AG04450 (cell line): ENCODE data around the gene SLC16A3. TPM values are rescaled to one million over a fixed set of nuclear protein-coding genes. Genes with fewer than 3 reads are reported as not detected.
A peak's percentile ranks its signal among the peaks of the same experiment; 100 is the strongest.

Experiments
- CTCF ChIA-PET: fragments of 300-600, 350-600 bp; formaldehyde crosslinking; extraction: SDS; loops from one replicate; lab custom pipeline; 2022; ENCODE audit warnings: antibody characterized with exemption, inconsistent platforms; lab: Charles Lee
- POLR2A ChIA-PET: fragments of 350-600 bp; formaldehyde crosslinking; extraction: SDS; loops from one replicate; lab custom pipeline; 2021; ENCODE audit warnings: antibody characterized with exemption, inconsistent platforms; lab: Yijun Ruan, JAX
- DNase-seq: peaks from one replicate; pipeline ENCODE4 v3.0.0-alpha.2; 2011; ENCODE audit warnings: low read depth, low spot score
- H3K27ac ChIP-seq: one replicate; pipeline ENCODE4 v1.5.1; 2012; ENCODE audit warnings: low read depth, low read length, control low read depth
- H3K27me3 ChIP-seq: one replicate; pipeline ENCODE4 v1.6.0; 2012; ENCODE audit warnings: low read length; ENCODE audit not compliant: control insufficient read depth, insufficient read depth
- H3K4me3 ChIP-seq: 2 replicates; pipeline ENCODE4 v1.5.1; 2011; ENCODE audit warnings: mild to moderate bottlenecking, low read depth, low read length, control low read depth
- H3K9me3 ChIP-seq: 2 replicates; pipeline ENCODE4 v1.5.1; 2012; ENCODE audit warnings: low read length; ENCODE audit not compliant: control insufficient read depth, insufficient read depth
- polyA plus RNA-seq: library from polyadenylated mRNA; depleted of rRNA; stranded (reverse); fragments of >200 nt; gene quantifications from 2 replicates; pipeline ENCODE4 v1.2.3, GENCODE V29; 2011
- TF ChIP-seq, protein P1 (sequence below): IDR thresholded peaks from 2 replicates; pipeline ENCODE4 v1.5.1; 2011; ENCODE audit warnings: low read depth, low read length, control low read depth, inconsistent platforms

Gene SLC16A3
- polyA plus RNA-seq, 1 experiment: 61.7 TPM

- H3K9me3 ChIP-seq: no peaks in the 10 kb centered on the region; the same call in 1 of the 2 replicates
- ChIA-PET CTCF (interaction anchor here (1.7 kb wide), 1 partner anchor 9 kb away, joined by 4 read pairs; no protein-coding TSS in a partner anchor), POLR2A (no interaction called here)
- no peak for DNase-seq
- no peak overlapping the region for H3K27ac ChIP-seq
- TF ChIP-seq, protein P1, sequence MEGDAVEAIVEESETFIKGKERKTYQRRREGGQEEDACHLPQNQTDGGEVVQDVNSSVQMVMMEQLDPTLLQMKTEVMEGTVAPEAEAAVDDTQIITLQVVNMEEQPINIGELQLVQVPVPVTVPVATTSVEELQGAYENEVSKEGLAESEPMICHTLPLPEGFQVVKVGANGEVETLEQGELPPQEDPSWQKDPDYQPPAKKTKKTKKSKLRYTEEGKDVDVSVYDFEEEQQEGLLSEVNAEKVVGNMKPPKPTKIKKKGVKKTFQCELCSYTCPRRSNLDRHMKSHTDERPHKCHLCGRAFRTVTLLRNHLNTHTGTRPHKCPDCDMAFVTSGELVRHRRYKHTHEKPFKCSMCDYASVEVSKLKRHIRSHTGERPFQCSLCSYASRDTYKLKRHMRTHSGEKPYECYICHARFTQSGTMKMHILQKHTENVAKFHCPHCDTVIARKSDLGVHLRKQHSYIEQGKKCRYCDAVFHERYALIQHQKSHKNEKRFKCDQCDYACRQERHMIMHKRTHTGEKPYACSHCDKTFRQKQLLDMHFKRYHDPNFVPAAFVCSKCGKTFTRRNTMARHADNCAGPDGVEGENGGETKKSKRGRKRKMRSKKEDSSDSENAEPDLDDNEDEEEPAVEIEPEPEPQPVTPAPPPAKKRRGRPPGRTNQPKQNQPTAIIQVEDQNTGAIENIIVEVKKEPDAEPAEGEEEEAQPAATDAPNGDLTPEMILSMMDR: no peak
- no peaks in the 10 kb centered on the region for H3K27me3 ChIP-seq
- H3K4me3 ChIP-seq: no peak overlapping the region
Measured at GRCh38 chr17:82226809-82227628, 1.8 kb upstream of the SLC16A3 start.

- Histone ChIP-seq H3K9me3 (no peaks in the 10 kb centered on the region; the same call in 1 of the 2 replicates), H3K27me3 (no peaks in the 10 kb centered on the region), H3K27ac (peak overlapping the region; percentile 39), H3K4me3 (peak overlapping the region; percentile 76)
- TF ChIP-seq, protein P1: no peak
- POLR2A ChIA-PET: no interaction called here
- CTCF ChIA-PET: interaction anchor here (1.7 kb wide), 1 partner anchor 9 kb away, joined by 4 read pairs; no protein-coding TSS in a partner anchor
- DNase-seq: no peak
Measured at GRCh38 chr17:82227629-82228277, 1.1 kb upstream of the SLC16A3 start.

DNA sequence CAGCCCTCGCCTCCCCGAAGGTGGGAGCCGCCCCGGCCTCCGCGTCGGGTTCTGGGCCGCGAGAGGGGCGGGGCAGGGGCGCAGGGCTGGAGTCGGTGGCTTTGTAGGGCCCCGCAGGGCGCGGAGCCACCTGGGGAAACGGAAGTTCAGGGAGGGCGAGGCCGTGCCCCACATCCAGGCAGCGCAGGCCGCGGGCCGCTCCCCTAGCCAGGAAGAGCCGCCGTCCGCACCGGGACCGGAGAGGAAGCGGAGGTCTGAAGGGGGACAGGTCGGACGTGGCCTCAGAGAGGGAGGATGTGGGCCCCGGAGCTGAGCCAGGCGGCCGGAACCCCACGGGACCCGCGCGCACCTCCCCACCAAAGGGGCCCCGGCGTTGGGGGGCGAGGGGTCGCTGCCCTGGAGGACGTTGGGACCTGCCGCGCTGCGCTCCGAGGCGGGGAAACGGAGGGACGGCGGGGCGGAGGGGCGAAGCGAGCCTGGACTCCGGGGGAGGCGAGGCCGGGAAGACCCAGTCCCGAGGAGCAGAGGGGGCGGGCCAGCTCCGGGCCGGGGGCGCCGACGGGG, 482 bp upstream of the SLC16A3 start:
- no peaks in the 10 kb centered on the region; the same call in 1 of the 2 replicates for H3K9me3 ChIP-seq
- ChIA-PET CTCF (interaction anchor here (1.2 kb wide), 1 partner anchor 22 kb away, joined by 6 read pairs; no protein-coding TSS in a partner anchor), POLR2A (interaction anchor here (0.6 to 1.7 kb wide), 5 partner anchors 15 to 105 kb away, joined by 3 to 16 read pairs (median 5); partner anchors contain the start of genes CCDC57 and SECTM1)
- TF ChIP-seq, protein P1: no peak
- no peak for DNase-seq
- peak overlapping the region; percentile 39 for H3K27ac ChIP-seq
- H3K27me3 ChIP-seq: no peaks in the 10 kb centered on the region
- peak overlapping the region; percentile 76 for H3K4me3 ChIP-seq

GRCh38 chr17:82229698-82230608, 1.1 kb downstream of the SLC16A3 start:
- CTCF ChIA-PET: interaction anchor here (0.6 to 1.2 kb wide), 2 partner anchors 12 to 24 kb away, joined by 3 to 6 read pairs; no protein-coding TSS in a partner anchor

More at GRCh38 chr17:82229698-82230608, 1.1 kb downstream of the SLC16A3 start:
- Histone ChIP-seq H3K4me3 (peak overlapping the region; percentile 76), H3K27me3 (no peaks in the 10 kb centered on the region), H3K27ac (peak overlapping the region; percentile 39), H3K9me3 (no peaks in the 10 kb centered on the region; the same call in 1 of the 2 replicates)
- POLR2A ChIA-PET: interaction anchor here (0.6 to 1.7 kb wide), 6 partner anchors 17 to 310 kb away, joined by 3 to 16 read pairs (median 5); partner anchors contain the start of genes CCDC57, DCXR and SECTM1
- TF ChIP-seq, protein P1: no peak
- no peak for DNase-seq
